GM21737 (cell line): ENCODE measurements around the gene OOSP2.

Experiments
- ATAC-seq: cut with Tn5 transposase; IDR thresholded peaks from one replicate; pipeline ENCODE4 v1.9.1; 2021; ENCODE audit warnings: mild to moderate bottlenecking, moderate library complexity; ENCODE audit not compliant: unreplicated experiment

Gene OOSP2

DNA sequence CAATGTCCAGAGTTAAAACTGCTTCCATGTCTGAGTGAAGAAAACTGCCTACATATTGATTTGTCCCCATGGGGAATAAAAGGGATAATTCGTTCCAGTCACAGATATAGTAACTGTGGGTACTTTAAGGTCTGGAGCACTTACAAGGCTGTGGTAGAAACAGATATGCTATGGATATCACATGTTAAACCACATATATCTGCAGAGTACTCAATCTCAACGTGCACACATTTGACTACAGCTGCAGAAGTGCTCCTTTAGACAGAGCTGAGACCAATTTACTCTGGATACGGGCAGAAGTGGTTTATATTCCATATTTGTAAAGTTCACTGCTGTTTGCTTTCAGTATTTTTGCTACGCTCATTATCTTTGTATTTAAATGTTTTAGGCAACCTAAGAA lies 38.5 kb downstream of the OOSP2 start:
- no peak for ATAC-seq

DNA sequence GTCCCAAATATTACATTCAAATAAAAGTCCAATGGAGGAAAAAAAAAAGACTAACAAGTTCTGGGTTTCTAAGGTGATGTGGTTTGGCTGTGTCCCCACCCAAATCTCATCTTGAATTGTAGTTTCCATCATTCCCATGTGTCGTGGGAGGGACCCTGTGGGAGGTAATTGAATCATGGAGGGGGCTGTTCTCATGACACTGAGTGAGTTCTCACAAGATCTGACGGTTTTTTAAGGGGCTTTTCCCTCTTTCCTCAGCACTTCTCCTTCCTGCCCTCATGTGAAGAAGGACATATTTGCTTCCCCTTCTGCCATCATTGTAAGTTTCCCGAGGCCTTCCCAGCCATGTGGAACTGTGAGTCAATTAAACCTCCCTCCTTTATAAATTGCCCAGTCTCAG lies 40.3 kb downstream of the OOSP2 start:
- no peak for ATAC-seq

GRCh38 chr11:60084631-60085273 lies 44.5 kb downstream of the OOSP2 start:
- ATAC-seq = no peak

DNA sequence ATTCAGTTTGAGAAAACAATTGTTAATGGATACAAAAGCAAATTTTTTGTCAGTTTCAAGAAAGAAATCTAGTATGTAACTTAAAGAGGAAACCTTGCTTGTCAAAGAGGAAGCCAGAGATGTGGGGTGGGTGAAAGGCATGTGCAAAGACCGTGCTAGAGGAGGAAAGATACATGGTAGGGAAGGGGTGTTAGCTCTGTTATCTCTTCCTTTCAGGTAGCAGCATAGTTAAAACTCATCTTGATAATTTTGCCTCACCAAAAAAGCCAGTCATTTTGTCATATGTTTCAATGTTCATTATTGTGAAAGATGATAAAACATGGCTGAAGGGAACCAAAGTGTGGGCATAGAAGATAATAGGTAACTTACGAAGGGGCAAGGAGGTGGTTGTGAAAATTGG lies 45.7 kb downstream of the OOSP2 start:
- ATAC-seq = no peak

- no peak for ATAC-seq
Observed at GRCh38 chr11:60087239-60087638, 47.0 kb downstream of the OOSP2 start.

DNA sequence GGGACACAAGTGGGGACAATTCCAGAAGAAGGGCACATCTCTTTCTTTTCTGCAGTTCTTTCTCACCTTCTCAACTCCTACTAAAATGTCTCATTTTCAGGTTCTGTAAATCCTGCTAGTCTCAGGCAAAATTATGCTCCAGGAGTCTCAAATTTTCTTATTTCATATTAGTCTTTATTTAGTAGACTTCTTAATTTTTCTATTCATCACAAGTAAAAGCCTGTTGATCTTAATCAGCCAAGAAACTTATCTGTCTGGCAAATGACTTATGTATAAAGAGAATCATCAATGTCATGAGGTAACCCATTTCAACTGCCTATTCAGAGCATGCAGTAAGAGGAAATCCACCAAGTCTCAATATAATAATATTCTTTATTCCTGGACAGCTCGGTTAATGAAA lies 48.2 kb downstream of the OOSP2 start, which contains the start of gene MS4A2:
Gene MS4A2 (plus strand): TSS at position 301 of the 400 bp plus-strand sequence. CDS start 102 bp downstream, outside the sequence.
- ATAC-seq = no peak

GRCh38 chr11:60095477-60096120 lies 55.4 kb downstream of the OOSP2 start:
- ATAC-seq = no peak

GRCh38 chr11:60097189-60097588 lies 57.0 kb downstream of the OOSP2 start:
- no peak for ATAC-seq
